ENCODE results near the gene MTHFD1. TPM values are rescaled to one million over a fixed set of nuclear protein-coding genes. Genes with fewer than 3 reads are reported as not detected.

MTHFD1 gene
- total and polyA plus RNA-seq, 2 donors (not counting 3 experiments of a cell fraction or from before 2014, with no cell fraction given) = 26.3 to 114 TPM

DNA sequence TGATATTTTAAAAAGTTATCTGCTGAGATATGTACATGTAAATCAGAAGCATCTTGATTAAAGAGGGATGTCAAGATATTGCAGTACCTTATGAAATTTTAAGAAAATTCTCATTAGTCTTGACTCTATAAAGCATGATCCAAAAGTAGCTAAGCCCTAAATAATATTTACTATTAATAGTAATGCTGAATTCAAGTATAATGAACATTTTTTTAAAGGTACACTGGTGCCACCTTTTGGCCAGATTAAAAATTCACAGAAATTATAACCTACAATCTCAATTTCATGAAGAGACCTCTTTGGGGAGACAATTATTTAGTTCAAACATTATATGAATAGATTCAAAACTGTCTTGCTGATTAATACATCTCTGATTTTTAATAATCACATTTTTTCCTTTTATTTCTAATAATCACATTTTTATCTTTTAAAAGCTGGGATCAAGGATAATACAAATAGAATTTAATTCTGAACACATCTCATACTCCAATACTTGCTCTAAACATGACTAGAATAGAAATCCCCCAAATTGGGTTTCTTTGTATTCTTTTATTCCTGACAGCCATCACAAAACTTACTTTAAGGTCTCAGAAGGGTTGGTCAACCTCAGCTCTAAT is 90.6 kb downstream of the MTHFD1 start:
- ChIA-PET POLR2A (no interaction called here), CTCF (interaction anchor here (0.5 to 7.7 kb wide), 28 partner anchors 9 to 845 kb away, joined by 3 to 123 read pairs (median 5); partner anchors contain the start of genes AKAP5, MTHFD1 and ZBTB1)
- Histone ChIP-seq H3K9ac (replicated peaks; ENCODE audit: extremely low read depth, insufficient read depth, low read length) (no peak overlapping the region), H2AFZ (ENCODE audit: low read depth, low read length) (no peak overlapping the region), H3K9me1 (replicated peaks; ENCODE audit: control insufficient read depth, extremely low read depth, insufficient read depth, low read length) (no peaks in the 10 kb centered on the region), H3K4me1 (ENCODE audit: control insufficient read depth, extremely low read depth, insufficient read depth, low read length) (no peaks in the 10 kb centered on the region), H3K79me2 (ENCODE audit: control insufficient read depth, insufficient read depth, low read length) (no peaks in the 10 kb centered on the region), H3K9me3 (replicated peaks; ENCODE audit: control insufficient read depth, insufficient read depth, low read length) (no peaks in the 10 kb centered on the region), H3K36me3 (ENCODE audit: control insufficient read depth in 2 of 2, extremely low read depth in 1 of 2, insufficient read depth in 2 of 2, low read length in 2 of 2) (no peaks in the 10 kb centered on the region), H4K20me1 (replicated peaks; ENCODE audit: control insufficient read depth, extremely low read depth, insufficient read depth, low read length) (no peaks in the 10 kb centered on the region), H3K4me2 (ENCODE audit: insufficient read depth, low read length) (no peak overlapping the region), H3K27ac (ENCODE audit: insufficient read depth, low read depth, low read length) (no peak overlapping the region), H3K4me3 (replicated peaks in 1 of 3; ENCODE audit: insufficient read depth in 1 of 3, low read depth in 1 of 3, low read length in 3 of 3) (no peak overlapping the region), H3K27me3 (ENCODE audit: control insufficient read depth in 2 of 2, insufficient read depth in 2 of 2, low read length in 2 of 2) (no peaks in the 10 kb centered on the region)
- dilution Hi-C loops (cut with MboI; ENCODE audit: extremely low pct_ligation_motif_present, low sequenced_read_pairs) = no loop called here
- BruUV-seq (replicated peaks) = no TSS peak
- TF ChIP-seq POLR2A (IDR thresholded peaks at IDR 0.05; ENCODE audit: low read depth, low read length) (no peak), POLR2AphosphoS5 (IDR thresholded peaks at IDR 0.05; ENCODE audit: insufficient read depth, low read depth, low read length) (no peak)
- TF ChIP-seq, protein P1, sequence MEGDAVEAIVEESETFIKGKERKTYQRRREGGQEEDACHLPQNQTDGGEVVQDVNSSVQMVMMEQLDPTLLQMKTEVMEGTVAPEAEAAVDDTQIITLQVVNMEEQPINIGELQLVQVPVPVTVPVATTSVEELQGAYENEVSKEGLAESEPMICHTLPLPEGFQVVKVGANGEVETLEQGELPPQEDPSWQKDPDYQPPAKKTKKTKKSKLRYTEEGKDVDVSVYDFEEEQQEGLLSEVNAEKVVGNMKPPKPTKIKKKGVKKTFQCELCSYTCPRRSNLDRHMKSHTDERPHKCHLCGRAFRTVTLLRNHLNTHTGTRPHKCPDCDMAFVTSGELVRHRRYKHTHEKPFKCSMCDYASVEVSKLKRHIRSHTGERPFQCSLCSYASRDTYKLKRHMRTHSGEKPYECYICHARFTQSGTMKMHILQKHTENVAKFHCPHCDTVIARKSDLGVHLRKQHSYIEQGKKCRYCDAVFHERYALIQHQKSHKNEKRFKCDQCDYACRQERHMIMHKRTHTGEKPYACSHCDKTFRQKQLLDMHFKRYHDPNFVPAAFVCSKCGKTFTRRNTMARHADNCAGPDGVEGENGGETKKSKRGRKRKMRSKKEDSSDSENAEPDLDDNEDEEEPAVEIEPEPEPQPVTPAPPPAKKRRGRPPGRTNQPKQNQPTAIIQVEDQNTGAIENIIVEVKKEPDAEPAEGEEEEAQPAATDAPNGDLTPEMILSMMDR (IDR thresholded peaks at IDR 0.05; ENCODE audit: extremely low read depth in 1 of 2, insufficient read depth in 1 of 2, low read depth in 1 of 2, low read length in 2 of 2) = peak; percentile 9 to 23
- DNase-seq (ENCODE audit: low read depth, low spot score) (peak; percentile 60), FAIRE-seq (peak; percentile 18)
- intact Hi-C loops (cut with micrococcal nuclease) = loop anchor here (1.0 to 5.0 kb wide), 3 partner anchors 48 to 681 kb away; no protein-coding TSS in a partner anchor

DNA sequence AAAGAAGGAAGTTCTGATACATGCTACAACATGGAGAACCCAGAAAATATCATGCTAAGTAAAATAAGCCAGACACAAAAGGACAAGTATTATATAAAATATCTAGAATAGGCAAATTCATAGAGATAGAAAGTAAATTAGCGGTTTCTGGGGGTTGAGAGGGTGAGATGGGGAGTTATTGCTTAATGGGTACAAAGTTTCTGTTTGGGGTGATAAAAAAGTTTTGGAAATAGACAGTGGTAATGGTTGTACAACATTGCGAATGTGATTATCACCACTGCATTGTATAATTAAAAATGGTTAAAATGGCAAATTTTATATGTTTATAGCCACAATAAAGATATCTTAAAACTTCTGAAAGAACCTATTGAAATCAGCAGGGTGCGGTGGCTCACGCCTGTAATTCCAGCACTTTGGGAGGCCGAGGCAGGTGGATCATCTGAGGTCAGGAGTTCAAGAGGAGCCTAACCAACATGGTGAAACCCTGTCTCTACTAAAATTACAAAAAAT is 100.5 kb downstream of the MTHFD1 start:
- H3K9me3 ChIP-seq (replicated peaks; ENCODE audit: control insufficient read depth, insufficient read depth, low read length) = no peaks in the 10 kb centered on the region
- FAIRE-seq (no peak), DNase-seq (ENCODE audit: low read depth, low spot score) (no peak)
- H3K79me2 ChIP-seq (ENCODE audit: control insufficient read depth, insufficient read depth, low read length) = no peaks in the 10 kb centered on the region
- H3K36me3 ChIP-seq (ENCODE audit: control insufficient read depth in 2 of 2, extremely low read depth in 1 of 2, insufficient read depth in 2 of 2, low read length in 2 of 2) = peaks cover 0 to 5% of the 10 kb centered on the region in 2 experiments
- TF ChIP-seq JUN (IDR thresholded peaks at IDR 0.05; ENCODE audit: borderline replicate concordance, insufficient read depth, insufficient read length, low read depth) (no peak), MYC (IDR thresholded peaks at IDR 0.05; ENCODE audit: low read depth, low read length) (no peak), EZH2 (IDR thresholded peaks at IDR 0.05; ENCODE audit: borderline replicate concordance, low read depth, low read length, severe bottlenecking) (no peak), POLR2A (IDR thresholded peaks at IDR 0.05; ENCODE audit: low read depth, low read length) (no peak), GATA2 (IDR thresholded peaks at IDR 0.05; ENCODE audit: insufficient read depth, insufficient read length, low read depth, low read length) (no peak), FOS (IDR thresholded peaks at IDR 0.05; ENCODE audit: borderline replicate concordance, insufficient read depth, low read length) (no peak), POLR2AphosphoS5 (IDR thresholded peaks at IDR 0.05; ENCODE audit: insufficient read depth, low read depth, low read length) (no peak)
- TF ChIP-seq, protein P1 (IDR thresholded peaks at IDR 0.05; ENCODE audit: extremely low read depth in 1 of 2, insufficient read depth in 1 of 2, low read depth in 1 of 2, low read length in 2 of 2) = no peak
- TF ChIP-seq, protein P2, sequence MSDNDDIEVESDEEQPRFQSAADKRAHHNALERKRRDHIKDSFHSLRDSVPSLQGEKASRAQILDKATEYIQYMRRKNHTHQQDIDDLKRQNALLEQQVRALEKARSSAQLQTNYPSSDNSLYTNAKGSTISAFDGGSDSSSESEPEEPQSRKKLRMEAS (IDR thresholded peaks at IDR 0.05; ENCODE audit: insufficient read depth, insufficient read length) = no peak
- H3K4me2 ChIP-seq (ENCODE audit: insufficient read depth, low read length) = no peak overlapping the region
- no peaks in the 10 kb centered on the region for H4K20me1 ChIP-seq (replicated peaks; ENCODE audit: control insufficient read depth, extremely low read depth, insufficient read depth, low read length)
- ChIA-PET POLR2A (no interaction called here), CTCF (interaction anchor here (1.3 to 2.5 kb wide), 2 partner anchors 10 to 59 kb away, joined by 3 to 11 read pairs; no protein-coding TSS in a partner anchor)
- dilution Hi-C loops (cut with MboI; ENCODE audit: extremely low pct_ligation_motif_present, low sequenced_read_pairs) = no loop called here
- H2AFZ ChIP-seq (ENCODE audit: low read depth, low read length) = no peak overlapping the region
- intact Hi-C loops (cut with micrococcal nuclease) = no loop called here
- no peaks in the 10 kb centered on the region for H3K27me3 ChIP-seq (ENCODE audit: control insufficient read depth in 2 of 2, insufficient read depth in 2 of 2, low read length in 2 of 2)
- H3K4me1 ChIP-seq (ENCODE audit: control insufficient read depth, extremely low read depth, insufficient read depth, low read length) = no peaks in the 10 kb centered on the region
- H3K9me1 ChIP-seq (replicated peaks; ENCODE audit: control insufficient read depth, extremely low read depth, insufficient read depth, low read length) = no peaks in the 10 kb centered on the region
- H3K4me3 ChIP-seq (replicated peaks in 1 of 3; ENCODE audit: insufficient read depth in 1 of 3, low read depth in 1 of 3, low read length in 3 of 3) = no peak overlapping the region
- no peak overlapping the region for H3K27ac ChIP-seq (ENCODE audit: insufficient read depth, low read depth, low read length)
- H3K9ac ChIP-seq (replicated peaks; ENCODE audit: extremely low read depth, insufficient read depth, low read length) = no peak overlapping the region
- BruUV-seq (replicated peaks) = no TSS peak

Data from endothelial cell of umbilical vein (primary cell).